ENCODE measurements around the gene DOK1. TPM values are rescaled to one million over a fixed set of nuclear protein-coding genes. Genes with fewer than 3 reads are reported as not detected.

Gene DOK1
- total RNA-seq, 1 experiment from 2014 or later: 2.1 TPM

- peaks cover 17% of the 10 kb centered on the region for H3K27me3 Mint-ChIP-seq (ENCODE audit: unreplicated experiment)
Measured at GRCh38 chr2:74556159-74556558, 1.6 kb downstream of the DOK1 start.

GRCh38 chr2:74556831-74557370 lies 2.4 kb downstream of the DOK1 start:
- BruUV-seq (replicated peaks): no TSS peak
- TF ChIP-seq CTCF (IDR thresholded peaks at IDR 0.05; ENCODE audit: unreplicated experiment): no peak
- CTCF ChIA-PET: interaction anchor here (0.5 to 0.6 kb wide), 2 partner anchors 42 to 165 kb away, joined by 3 read pairs; no protein-coding TSS in a partner anchor

More at GRCh38 chr2:74556159-74556558, 1.6 kb downstream of the DOK1 start:
- no peak overlapping the region for H3K4me3 Mint-ChIP-seq (ENCODE audit: low read depth, unreplicated experiment)
- CTCF ChIA-PET: no interaction called here
- H3K36me3 Mint-ChIP-seq (ENCODE audit: insufficient read depth, unreplicated experiment): peaks cover 24% of the 10 kb centered on the region
- no peak for TF ChIP-seq CTCF (IDR thresholded peaks at IDR 0.05; ENCODE audit: unreplicated experiment)
- peaks cover 18% of the 10 kb centered on the region for H3K4me1 Mint-ChIP-seq (ENCODE audit: low read depth, unreplicated experiment)
- H3K9me3 Mint-ChIP-seq (ENCODE audit: low read depth, unreplicated experiment): no peaks in the 10 kb centered on the region
- H3K27ac Mint-ChIP-seq (ENCODE audit: unreplicated experiment): no peak overlapping the region
- DNase-seq: no peak
- intact Hi-C loops (cut with micrococcal nuclease; ENCODE audit: unreplicated experiment): no loop called here
- BruUV-seq (replicated peaks): no TSS peak

GRCh38 chr2:74558284-74559230 lies 4.0 kb downstream of the DOK1 start:
- CTCF ChIA-PET: interaction anchor here (0.7 to 0.8 kb wide), 2 partner anchors 9 to 57 kb away, joined by 3 read pairs; no protein-coding TSS in a partner anchor
- no peak overlapping the region for H3K27ac Mint-ChIP-seq (ENCODE audit: unreplicated experiment)

More at GRCh38 chr2:74556831-74557370, 2.4 kb downstream of the DOK1 start:
- H3K4me3 Mint-ChIP-seq (ENCODE audit: low read depth, unreplicated experiment): no peak overlapping the region
- H3K36me3 Mint-ChIP-seq (ENCODE audit: insufficient read depth, unreplicated experiment): peaks cover 24% of the 10 kb centered on the region
- no peaks in the 10 kb centered on the region for H3K9me3 Mint-ChIP-seq (ENCODE audit: low read depth, unreplicated experiment)
- H3K27me3 Mint-ChIP-seq (ENCODE audit: unreplicated experiment): peaks cover 24% of the 10 kb centered on the region
- no peak overlapping the region for H3K27ac Mint-ChIP-seq (ENCODE audit: unreplicated experiment)
- peaks cover 11% of the 10 kb centered on the region for H3K4me1 Mint-ChIP-seq (ENCODE audit: low read depth, unreplicated experiment)
- intact Hi-C loops (cut with micrococcal nuclease; ENCODE audit: unreplicated experiment): no loop called here
- DNase-seq: no peak

GRCh38 chr2:74559912-74560311 lies 5.4 kb downstream of the DOK1 start:
- no TSS peak for BruUV-seq (replicated peaks)
- DNase-seq: no peak
- H3K4me1 Mint-ChIP-seq (ENCODE audit: low read depth, unreplicated experiment): no peaks in the 10 kb centered on the region
- H3K36me3 Mint-ChIP-seq (ENCODE audit: insufficient read depth, unreplicated experiment): peaks cover 11% of the 10 kb centered on the region
- no peak overlapping the region for H3K4me3 Mint-ChIP-seq (ENCODE audit: low read depth, unreplicated experiment)
- intact Hi-C loops (cut with micrococcal nuclease; ENCODE audit: unreplicated experiment): no loop called here
- H3K9me3 Mint-ChIP-seq (ENCODE audit: low read depth, unreplicated experiment): no peaks in the 10 kb centered on the region
- no peak for TF ChIP-seq CTCF (IDR thresholded peaks at IDR 0.05; ENCODE audit: unreplicated experiment)
- CTCF ChIA-PET: no interaction called here
- H3K27me3 Mint-ChIP-seq (ENCODE audit: unreplicated experiment): peaks cover 44% of the 10 kb centered on the region
- no peak overlapping the region for H3K27ac Mint-ChIP-seq (ENCODE audit: unreplicated experiment)

More at GRCh38 chr2:74558284-74559230, 4.0 kb downstream of the DOK1 start:
- H3K4me1 Mint-ChIP-seq (ENCODE audit: low read depth, unreplicated experiment): no peaks in the 10 kb centered on the region
- DNase-seq: no peak
- no peaks in the 10 kb centered on the region for H3K9me3 Mint-ChIP-seq (ENCODE audit: low read depth, unreplicated experiment)
- H3K27me3 Mint-ChIP-seq (ENCODE audit: unreplicated experiment): peaks cover 35% of the 10 kb centered on the region
- no TSS peak for BruUV-seq (replicated peaks)
- peaks cover 22% of the 10 kb centered on the region for H3K36me3 Mint-ChIP-seq (ENCODE audit: insufficient read depth, unreplicated experiment)
- no peak for TF ChIP-seq CTCF (IDR thresholded peaks at IDR 0.05; ENCODE audit: unreplicated experiment)
- H3K4me3 Mint-ChIP-seq (ENCODE audit: low read depth, unreplicated experiment): no peak overlapping the region
- intact Hi-C loops (cut with micrococcal nuclease; ENCODE audit: unreplicated experiment): no loop called here

All from Calu3 (cell line).